ENCODE data around the gene FNTB.

DNA sequence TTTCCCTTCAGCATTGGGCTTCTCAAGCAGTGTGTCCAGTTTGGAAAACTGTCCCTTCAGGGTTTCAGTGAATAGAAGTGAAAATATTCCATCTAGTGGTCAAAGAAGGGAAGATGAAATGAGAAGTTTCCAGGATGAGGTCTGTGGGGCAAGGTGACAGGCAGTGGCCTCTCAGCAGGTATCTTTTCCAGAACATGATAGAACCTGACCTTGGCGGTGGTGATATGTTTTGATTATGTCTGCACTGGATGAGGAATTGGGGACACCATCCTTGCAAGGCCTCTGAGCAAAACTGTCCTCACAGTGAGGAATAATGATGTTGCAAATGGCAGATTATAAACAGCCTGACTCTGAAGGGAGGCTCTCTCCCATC lies 48.9 kb upstream of the FNTB start:
- TF ChIP-seq, protein P1, sequence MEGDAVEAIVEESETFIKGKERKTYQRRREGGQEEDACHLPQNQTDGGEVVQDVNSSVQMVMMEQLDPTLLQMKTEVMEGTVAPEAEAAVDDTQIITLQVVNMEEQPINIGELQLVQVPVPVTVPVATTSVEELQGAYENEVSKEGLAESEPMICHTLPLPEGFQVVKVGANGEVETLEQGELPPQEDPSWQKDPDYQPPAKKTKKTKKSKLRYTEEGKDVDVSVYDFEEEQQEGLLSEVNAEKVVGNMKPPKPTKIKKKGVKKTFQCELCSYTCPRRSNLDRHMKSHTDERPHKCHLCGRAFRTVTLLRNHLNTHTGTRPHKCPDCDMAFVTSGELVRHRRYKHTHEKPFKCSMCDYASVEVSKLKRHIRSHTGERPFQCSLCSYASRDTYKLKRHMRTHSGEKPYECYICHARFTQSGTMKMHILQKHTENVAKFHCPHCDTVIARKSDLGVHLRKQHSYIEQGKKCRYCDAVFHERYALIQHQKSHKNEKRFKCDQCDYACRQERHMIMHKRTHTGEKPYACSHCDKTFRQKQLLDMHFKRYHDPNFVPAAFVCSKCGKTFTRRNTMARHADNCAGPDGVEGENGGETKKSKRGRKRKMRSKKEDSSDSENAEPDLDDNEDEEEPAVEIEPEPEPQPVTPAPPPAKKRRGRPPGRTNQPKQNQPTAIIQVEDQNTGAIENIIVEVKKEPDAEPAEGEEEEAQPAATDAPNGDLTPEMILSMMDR (IDR thresholded peaks at IDR 0.05): peak in 4 of 6 experiments; percentile 4 to 46 (median 39)
- TF ChIP-seq POLR2A (IDR thresholded peaks at IDR 0.05): no peak
